Stimulated activated CD4-positive, alpha-beta T cell treated with anti-CD3 and anti-CD28 coated beads, TNF-alpha, amount 100 ng/mL, for 48 hours (primary cell): ENCODE results near the gene STIM1.

ENCODE experiments used
- DNase-seq, 3 donors: peaks; one replicate each; pipeline ENCODE4 v3.0.0-alpha.2; 2020; ENCODE audit warnings: low read depth in 3 of 3

Gene STIM1

GRCh38 chr11:3952715-3953114 is 97.3 kb downstream of the STIM1 start:
- no peak for DNase-seq

GRCh38 chr11:3953327-3953726 is 97.9 kb downstream of the STIM1 start:
- DNase-seq: no peak

DNA sequence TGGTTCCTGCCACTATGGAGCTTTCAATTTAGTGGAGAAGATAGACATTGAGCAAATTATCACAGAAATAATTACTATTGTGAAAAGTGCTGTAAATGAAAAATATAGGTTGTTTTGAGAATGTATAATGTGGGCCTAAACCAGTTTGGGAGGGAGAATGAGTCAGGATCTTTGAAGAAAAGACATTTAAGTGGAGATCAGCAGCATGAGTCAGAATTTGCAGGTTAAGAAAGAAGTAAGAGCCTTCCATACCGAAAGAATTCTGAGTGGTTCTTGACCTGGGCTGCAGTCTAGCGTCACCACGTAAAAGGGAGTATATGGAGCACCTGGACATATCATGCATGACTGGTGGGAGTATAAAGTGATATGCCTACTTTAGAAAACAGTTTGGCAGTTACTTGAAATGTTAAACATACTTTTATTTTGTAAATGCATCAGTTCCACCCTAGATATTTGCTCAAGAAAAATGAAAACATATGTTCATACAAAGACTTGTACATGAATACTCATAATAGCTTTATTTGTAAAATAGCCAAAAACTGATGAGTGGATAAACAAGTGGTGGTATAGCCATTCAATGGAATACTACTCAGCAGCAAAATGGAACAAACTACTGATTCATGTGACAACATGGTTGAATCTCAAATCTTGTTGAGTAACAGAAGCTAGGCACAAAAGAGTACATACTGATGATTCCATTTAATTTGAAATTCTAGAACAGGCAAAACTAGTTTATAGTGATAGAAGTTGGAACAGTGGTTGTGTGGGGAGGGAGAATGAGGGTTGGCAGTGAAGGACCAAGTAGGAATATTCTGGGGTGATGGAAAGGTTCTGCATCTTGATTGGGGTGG is 99.2 kb downstream of the STIM1 start:
- no peak for DNase-seq

GRCh38 chr11:3955299-3955665 is 99.8 kb downstream of the STIM1 start:
- DNase-seq: no peak

DNA sequence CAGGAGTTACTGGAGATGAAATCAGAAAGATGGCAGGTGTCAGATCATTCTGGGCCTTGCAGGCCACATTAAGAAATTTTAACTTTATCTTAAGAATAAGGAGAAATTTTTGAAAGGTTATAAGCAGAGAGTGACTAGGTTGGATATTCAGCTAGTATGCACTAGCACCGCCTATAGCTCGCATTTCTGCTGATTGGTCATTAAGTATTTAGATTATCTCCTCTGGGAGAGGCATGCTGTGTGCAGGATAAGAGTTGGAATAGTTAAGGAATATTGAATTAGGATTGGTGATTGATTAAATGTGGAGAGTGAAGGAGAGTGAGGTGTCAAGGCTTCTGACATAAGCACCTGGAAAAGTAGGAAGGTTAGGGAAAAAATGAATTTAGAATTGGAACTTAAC is 100.6 kb downstream of the STIM1 start:
- DNase-seq: no peak

GRCh38 chr11:3956748-3957147 is 101.3 kb downstream of the STIM1 start:
- DNase-seq: no peak

DNA sequence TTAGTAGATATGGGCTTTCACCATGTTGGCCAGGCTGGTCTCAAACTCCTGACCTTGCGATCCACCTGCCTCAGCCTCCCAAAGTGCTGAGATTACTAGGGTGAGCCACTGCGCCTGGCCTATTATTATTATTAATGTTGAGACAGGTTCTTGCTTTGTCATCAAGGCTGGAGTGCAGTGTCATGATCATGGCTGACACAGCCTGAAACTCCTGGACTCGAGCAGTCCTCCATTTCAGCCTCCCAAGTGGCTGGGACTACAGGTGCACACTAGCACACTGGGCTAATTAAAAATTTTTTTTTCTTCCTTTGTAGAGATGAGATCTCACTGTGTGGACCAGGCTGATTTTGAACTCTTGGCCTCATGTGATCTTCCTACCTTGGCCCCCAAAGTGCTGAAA is 102.0 kb downstream of the STIM1 start:
- DNase-seq: no peak

DNA sequence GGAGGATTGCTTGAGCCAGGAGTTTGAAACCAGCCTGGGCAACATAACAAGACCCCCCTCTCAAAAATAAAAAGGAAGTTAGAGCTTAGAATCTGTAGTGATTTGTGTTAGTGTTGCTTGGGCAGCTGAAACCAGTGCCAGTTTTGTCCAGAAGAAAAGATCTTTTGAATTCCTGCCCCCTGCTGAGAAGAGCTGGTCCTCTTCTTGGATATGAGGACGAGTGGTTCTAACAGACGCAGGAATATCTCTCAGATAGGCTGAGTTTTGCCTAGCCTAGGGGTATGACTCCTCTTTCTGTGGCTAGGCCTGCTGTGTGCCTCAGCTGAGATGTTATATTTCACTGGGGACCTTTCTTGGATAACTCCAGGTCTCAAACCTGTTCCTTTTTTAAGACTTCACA is 102.8 kb downstream of the STIM1 start:
- DNase-seq: no peak

DNA sequence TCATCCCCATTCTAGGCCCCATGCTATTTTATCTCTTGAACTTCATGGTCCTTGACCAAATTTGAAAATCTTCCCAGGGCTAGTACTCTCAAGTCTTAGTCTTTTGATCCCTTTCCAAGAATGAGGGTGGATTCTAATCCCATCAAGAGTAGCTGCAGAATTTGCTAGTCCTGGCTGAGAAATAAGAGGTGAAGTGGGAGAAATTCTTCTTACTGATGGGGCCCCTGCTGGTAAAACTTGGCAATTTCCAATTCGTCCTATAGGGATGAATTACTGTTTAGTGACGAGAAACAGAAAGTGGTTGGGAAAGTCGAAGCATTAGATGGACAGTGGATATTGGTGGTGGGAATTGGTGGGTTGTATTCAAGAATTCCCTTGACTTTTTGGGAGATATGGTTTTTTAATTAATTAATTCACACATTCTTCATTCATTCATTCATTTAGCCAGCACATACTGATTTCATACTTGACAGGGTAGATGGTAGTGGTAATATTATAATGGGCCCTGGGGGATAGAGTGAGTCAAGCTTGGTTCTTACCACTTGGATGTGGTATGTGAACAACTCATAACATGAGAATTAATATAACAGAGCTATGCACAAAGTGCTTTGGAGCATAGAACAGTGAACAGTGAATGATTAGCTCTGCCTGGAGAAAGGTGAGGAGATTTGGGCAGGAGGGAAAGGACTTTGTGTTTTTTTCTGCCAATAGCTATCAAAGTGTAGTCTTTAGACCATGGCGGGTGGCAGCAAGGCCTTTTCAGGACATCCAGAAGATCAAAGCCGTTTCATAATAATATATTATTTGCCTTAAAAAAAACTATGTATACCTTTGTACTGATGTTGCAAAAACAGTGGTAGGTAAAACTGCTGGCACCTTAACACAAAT is 103.8 kb downstream of the STIM1 start:
- DNase-seq: no peak

DNA sequence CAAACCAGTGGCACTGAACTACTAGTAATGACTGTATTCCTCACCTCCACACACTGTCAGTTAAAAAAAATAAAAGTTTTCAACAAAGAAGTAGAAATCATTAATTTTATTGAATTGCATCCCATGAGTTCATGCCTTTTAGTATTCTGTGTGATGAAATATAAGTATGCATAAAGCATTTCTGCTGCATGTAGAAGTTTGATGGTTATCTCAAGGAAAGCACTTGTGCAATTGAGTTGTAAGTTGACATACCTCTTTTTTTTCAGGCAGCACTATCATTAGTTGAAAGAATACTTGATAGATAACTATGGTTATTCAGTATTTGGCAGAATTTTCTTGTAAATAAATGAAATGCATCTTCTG is 104.4 kb downstream of the STIM1 start:
- no peak for DNase-seq

GRCh38 chr11:3962406-3962840 is 107.0 kb downstream of the STIM1 start:
- no peak for DNase-seq

GRCh38 chr11:3964056-3964455 is 108.6 kb downstream of the STIM1 start:
- DNase-seq: no peak

DNA sequence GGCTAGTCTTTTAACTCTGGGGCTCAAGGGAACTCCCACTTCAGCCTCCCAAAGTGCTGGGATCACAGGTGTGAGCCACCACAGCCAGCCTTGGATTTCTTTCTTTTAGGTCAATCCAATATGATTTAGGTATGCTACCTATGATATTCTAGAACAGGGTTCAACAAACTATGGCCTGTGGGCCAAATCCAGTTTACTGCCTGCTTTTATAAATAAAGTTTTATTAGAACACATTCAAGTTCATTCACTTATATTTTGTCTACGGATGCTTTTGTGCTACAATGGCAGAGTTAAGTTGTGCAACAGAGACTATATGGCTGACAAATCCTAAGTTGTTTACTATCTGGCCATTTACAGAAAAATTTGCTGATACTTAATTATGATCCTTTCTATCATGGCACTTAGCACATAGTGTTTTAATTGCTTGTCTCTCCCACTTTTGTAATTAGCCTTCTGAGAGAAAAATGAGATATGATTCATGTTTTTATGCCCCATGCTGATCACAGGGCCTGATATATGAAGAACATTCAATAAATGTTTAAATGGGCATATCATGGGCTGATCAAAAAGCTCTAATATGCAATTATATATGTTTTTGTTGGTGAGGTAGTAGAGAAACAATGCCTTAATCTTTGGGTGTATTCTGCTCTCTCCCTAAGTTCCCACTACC is 109.6 kb downstream of the STIM1 start:
- no peak for DNase-seq

GRCh38 chr11:3967695-3968094 is 112.2 kb downstream of the STIM1 start:
- DNase-seq: no peak

DNA sequence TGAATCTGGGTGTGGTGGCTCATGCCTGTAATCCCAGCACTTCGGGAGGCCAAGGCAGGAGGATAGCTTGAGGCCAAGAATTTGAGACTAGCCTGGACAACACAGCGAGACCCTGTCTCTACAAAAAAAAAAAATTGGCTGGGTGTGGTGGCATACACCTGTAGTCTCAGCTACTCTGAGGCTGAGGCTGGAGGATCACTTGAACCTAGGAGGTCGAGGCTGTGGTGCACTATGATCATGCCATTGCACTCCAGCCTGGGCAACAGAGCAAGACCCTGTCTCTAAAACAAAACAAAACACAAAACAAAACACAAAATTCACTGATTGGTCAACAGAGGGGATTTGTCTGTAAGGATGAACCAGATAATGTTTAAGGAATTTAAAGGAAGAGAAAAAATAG is 113.7 kb downstream of the STIM1 start:
- no peak for DNase-seq

- no peak for DNase-seq
Observed at GRCh38 chr11:3969613-3970012, 114.1 kb downstream of the STIM1 start.

DNA sequence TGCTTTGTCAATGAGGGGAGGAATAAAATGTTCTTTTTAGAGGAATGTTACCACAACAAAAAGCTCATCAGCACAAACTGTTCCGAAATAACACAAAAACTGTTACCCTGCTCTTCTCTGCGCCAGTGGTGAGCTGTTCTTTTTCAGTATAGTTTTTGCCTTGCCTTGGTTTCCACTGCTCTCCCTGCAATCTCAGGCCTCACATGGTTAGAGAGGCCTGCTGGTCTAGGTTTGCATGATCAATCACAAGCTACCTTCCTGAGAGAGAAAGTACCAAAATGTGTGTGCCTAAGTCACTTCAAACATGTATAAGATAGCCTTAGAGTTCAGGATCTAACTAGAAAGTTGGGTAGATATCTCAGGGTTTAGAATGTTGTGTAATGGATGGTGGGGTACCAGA is 114.6 kb downstream of the STIM1 start:
- no peak for DNase-seq

DNA sequence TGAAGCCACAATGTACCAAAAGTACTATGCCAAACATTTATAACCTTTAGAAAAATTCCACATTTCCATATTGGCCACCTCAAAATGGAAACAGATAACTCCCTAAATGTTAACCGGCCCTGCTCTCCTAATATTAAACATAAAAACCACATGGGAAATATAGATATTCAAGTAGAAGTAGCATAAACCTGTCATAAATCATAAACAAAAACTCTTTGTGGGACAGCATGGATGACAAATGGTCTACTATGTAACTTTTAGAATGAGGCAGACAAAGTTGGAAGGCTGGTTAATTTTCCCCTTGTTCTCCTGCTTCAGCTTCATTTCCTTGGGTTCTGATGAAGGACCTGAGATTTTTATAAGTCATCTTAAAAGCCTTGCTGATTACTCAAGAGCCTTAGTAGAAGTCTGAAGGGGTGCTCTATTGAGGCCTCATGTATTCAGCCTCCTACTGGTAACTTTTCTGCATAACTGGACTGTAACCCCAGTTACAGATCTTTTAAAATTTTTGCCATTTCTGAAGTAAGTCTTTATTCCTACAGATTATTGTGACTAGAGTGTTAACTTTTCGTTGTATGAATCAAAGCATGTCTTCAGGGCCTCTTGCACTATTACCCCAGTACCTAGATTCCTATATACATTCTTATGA is 116.4 kb downstream of the STIM1 start:
- DNase-seq: no peak

GRCh38 chr11:3972431-3972830 is 117.0 kb downstream of the STIM1 start:
- no peak for DNase-seq

DNA sequence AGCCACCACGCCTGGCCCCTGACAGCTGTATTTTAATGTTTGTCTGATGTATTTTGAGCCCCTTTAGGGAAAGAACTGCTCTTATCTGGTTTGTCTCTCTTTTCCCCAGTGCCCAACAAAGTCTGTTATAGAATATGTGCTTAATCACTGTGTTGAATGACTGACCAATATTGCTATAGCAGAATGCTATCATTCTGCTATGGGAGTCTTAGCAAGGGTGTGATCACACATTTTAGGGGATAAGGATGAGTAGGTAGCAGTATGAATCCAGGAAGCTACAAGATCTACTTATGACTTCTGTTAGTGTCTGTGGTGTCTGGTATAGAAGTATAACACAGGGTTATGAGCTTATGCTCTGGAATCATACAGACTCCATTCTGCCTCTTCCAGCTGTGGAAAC is 121.6 kb downstream of the STIM1 start:
- DNase-seq: no peak

GRCh38 chr11:3981084-3981633 is 125.7 kb downstream of the STIM1 start:
- no peak for DNase-seq

DNA sequence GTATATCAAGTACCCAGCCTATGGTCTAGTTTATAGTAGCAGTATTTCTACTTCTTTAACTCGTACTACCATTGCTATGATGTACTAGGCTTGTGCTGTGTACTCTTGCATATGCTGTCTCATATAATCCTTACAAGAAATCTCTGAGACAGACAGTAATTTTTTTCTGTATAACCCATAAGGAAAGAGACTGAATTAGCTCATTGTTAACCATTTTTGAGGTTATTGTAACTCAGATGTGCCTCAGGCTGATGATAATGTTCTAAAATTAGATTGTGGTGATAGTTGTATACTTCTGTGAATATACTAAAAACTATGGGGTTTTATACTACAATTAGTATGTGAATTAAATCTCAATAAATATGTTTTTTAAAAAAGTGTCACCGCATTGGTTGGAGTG is 127.0 kb downstream of the STIM1 start:
- DNase-seq: no peak
